WTC11 (cell line): Measurements from ENCODE around the gene GRXCR2.

ENCODE experiments used
- CBFB ChIP-seq: sonication (generic); formaldehyde crosslinking; IDR thresholded peaks from 2 replicates; pipeline ENCODE4 v1.8.1; 2022; ENCODE audit warnings: mild to moderate bottlenecking, low read depth, missing genetic modification reagents
- SMAD4 ChIP-seq: sonication (generic); formaldehyde crosslinking; IDR thresholded peaks from 2 replicates; pipeline ENCODE4 v1.8.0; 2022; ENCODE audit warnings: mild to moderate bottlenecking, missing genetic modification reagents
- SP1 ChIP-seq: sonication (generic); formaldehyde crosslinking; conservative IDR thresholded peaks from 2 replicates; pipeline ENCODE4 v1.8.1; 2022; ENCODE audit warnings: missing genetic modification reagents
- ZBTB21 ChIP-seq: sonication (generic); formaldehyde crosslinking; IDR thresholded peaks from 2 replicates; pipeline ENCODE4 v1.8.1; 2023; ENCODE audit warnings: mild to moderate bottlenecking, missing genetic modification reagents, borderline replicate concordance
- TF ChIP-seq, protein P1 (sequence below): fragments of 200-600 bp; IDR thresholded peaks from 2 replicates; pipeline ENCODE4 v1.8.0; 2022; ENCODE audit warnings: antibody characterized with exemption
- TF ChIP-seq, protein P2 (sequence below): sonication (generic); formaldehyde crosslinking; conservative IDR thresholded peaks from 2 replicates; pipeline ENCODE4 v1.8.1; 2022; ENCODE audit warnings: mild to moderate bottlenecking, missing genetic modification reagents
- TF ChIP-seq, protein P3 (sequence below): sonication (generic); formaldehyde crosslinking; IDR thresholded peaks from 2 replicates; pipeline ENCODE4 v1.8.0; 2022; ENCODE audit warnings: mild to moderate bottlenecking, missing genetic modification reagents
- TF ChIP-seq, protein P4 (sequence below): sonication (generic); formaldehyde crosslinking; IDR thresholded peaks from 2 replicates; pipeline ENCODE4 v1.8.1; 2022; ENCODE audit warnings: mild to moderate bottlenecking, moderate library complexity, missing genetic modification reagents
- TF ChIP-seq, protein P5 (sequence below): sonication (generic); formaldehyde crosslinking; IDR thresholded peaks from 2 replicates; pipeline ENCODE4 v1.8.1; 2022; ENCODE audit warnings: missing genetic modification reagents, borderline replicate concordance
- TF ChIP-seq, protein P6 (sequence below): sonication (generic); formaldehyde crosslinking; IDR thresholded peaks from 2 replicates; pipeline ENCODE4 v1.8.1; 2022; ENCODE audit warnings: mild to moderate bottlenecking, missing genetic modification reagents, moderate library complexity, borderline replicate concordance

DNA sequence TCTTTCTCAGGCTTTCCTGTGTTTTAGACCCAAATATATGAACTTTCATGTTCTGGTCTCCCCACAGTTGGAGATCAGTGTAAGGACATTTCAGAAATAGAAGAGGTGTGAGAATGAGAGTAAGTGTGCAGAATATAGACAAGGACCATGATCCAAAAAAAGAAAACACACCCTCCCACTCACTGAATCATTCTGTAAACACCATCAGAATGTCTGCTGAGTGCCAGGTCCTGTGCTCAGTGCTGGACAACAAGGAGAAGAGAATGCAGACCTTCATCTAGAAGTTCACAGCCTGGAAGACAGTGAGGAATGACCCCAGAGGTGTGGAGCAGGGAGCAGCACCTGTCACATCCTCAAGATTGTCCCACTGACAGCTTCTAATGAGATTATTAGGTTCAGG is 44.5 kb upstream of the GRXCR2 start:
- TF ChIP-seq, protein P1, sequence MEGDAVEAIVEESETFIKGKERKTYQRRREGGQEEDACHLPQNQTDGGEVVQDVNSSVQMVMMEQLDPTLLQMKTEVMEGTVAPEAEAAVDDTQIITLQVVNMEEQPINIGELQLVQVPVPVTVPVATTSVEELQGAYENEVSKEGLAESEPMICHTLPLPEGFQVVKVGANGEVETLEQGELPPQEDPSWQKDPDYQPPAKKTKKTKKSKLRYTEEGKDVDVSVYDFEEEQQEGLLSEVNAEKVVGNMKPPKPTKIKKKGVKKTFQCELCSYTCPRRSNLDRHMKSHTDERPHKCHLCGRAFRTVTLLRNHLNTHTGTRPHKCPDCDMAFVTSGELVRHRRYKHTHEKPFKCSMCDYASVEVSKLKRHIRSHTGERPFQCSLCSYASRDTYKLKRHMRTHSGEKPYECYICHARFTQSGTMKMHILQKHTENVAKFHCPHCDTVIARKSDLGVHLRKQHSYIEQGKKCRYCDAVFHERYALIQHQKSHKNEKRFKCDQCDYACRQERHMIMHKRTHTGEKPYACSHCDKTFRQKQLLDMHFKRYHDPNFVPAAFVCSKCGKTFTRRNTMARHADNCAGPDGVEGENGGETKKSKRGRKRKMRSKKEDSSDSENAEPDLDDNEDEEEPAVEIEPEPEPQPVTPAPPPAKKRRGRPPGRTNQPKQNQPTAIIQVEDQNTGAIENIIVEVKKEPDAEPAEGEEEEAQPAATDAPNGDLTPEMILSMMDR, result no peak
- TF ChIP-seq CBFB (CRISPR knock-in tag) (no peak), SP1 (CRISPR knock-in tag) (no peak), SMAD4 (CRISPR knock-in tag) (no peak), ZBTB21 (CRISPR knock-in tag) (no peak)
- TF ChIP-seq, protein P2, sequence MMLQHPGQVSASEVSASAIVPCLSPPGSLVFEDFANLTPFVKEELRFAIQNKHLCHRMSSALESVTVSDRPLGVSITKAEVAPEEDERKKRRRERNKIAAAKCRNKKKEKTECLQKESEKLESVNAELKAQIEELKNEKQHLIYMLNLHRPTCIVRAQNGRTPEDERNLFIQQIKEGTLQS (CRISPR knock-in tag), result no peak
- TF ChIP-seq, protein P3, sequence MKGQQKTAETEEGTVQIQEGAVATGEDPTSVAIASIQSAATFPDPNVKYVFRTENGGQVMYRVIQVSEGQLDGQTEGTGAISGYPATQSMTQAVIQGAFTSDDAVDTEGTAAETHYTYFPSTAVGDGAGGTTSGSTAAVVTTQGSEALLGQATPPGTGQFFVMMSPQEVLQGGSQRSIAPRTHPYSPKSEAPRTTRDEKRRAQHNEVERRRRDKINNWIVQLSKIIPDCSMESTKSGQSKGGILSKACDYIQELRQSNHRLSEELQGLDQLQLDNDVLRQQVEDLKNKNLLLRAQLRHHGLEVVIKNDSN (CRISPR knock-in tag), result no peak
- TF ChIP-seq, protein P4, sequence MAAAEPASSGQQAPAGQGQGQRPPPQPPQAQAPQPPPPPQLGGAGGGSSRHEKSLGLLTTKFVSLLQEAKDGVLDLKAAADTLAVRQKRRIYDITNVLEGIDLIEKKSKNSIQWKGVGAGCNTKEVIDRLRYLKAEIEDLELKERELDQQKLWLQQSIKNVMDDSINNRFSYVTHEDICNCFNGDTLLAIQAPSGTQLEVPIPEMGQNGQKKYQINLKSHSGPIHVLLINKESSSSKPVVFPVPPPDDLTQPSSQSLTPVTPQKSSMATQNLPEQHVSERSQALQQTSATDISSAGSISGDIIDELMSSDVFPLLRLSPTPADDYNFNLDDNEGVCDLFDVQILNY, result no peak
- TF ChIP-seq, protein P5, sequence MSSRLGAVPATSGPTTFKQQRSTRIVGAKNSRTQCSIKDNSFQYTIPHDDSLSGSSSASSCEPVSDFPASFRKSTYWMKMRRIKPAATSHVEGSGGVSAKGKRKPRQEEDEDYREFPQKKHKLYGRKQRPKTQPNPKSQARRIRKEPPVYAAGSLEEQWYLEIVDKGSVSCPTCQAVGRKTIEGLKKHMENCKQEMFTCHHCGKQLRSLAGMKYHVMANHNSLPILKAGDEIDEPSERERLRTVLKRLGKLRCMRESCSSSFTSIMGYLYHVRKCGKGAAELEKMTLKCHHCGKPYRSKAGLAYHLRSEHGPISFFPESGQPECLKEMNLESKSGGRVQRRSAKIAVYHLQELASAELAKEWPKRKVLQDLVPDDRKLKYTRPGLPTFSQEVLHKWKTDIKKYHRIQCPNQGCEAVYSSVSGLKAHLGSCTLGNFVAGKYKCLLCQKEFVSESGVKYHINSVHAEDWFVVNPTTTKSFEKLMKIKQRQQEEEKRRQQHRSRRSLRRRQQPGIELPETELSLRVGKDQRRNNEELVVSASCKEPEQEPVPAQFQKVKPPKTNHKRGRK (CRISPR knock-in tag), result no peak
- TF ChIP-seq, protein P6, sequence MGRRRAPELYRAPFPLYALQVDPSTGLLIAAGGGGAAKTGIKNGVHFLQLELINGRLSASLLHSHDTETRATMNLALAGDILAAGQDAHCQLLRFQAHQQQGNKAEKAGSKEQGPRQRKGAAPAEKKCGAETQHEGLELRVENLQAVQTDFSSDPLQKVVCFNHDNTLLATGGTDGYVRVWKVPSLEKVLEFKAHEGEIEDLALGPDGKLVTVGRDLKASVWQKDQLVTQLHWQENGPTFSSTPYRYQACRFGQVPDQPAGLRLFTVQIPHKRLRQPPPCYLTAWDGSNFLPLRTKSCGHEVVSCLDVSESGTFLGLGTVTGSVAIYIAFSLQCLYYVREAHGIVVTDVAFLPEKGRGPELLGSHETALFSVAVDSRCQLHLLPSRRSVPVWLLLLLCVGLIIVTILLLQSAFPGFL, result no peak
